HTERT RPE-1 (cell line): ENCODE data around the gene COPG1.

Experiments used
- in situ Hi-C: fragments of 300-500 bp; cut with MboI; formaldehyde crosslinking; loops from 4 replicates; pipeline ENCODE4 v1.14.3; 2020; ENCODE audit warnings: low sequenced_read_pairs

Gene COPG1

DNA sequence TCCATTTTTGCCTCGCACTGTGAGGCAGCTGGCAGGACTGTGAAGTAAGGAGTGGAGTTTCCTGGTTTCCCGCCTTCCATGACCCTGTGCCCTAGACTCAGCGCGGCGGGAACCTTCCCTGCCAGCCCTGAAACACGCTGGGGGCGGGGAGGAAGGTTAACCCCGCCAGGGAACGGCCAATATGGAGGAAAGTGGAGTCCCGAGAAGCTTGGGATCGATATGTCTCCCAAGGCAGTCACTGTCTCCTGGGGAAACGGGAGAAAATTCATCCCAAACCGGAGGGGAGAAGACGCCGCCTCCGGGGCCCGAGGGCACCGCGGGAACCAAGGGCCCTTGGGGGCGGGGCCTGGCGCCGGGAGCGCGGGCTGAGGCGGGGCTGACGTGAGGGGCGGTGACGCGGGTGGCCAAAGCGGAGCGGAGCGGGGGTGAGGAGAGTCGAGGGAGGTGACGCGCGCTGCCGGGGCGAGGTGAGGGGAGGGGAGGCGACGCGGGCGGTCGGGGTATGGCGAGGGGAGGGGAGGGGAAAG lies 29.1 kb downstream of the COPG1 start, which contains the start of gene HMCES:
Gene HMCES, plus strand, starts transcription at position 432 of the 527 bp plus-strand sequence. CDS start 863 bp downstream, outside the sequence.
- in situ Hi-C loops = no loop called here

DNA sequence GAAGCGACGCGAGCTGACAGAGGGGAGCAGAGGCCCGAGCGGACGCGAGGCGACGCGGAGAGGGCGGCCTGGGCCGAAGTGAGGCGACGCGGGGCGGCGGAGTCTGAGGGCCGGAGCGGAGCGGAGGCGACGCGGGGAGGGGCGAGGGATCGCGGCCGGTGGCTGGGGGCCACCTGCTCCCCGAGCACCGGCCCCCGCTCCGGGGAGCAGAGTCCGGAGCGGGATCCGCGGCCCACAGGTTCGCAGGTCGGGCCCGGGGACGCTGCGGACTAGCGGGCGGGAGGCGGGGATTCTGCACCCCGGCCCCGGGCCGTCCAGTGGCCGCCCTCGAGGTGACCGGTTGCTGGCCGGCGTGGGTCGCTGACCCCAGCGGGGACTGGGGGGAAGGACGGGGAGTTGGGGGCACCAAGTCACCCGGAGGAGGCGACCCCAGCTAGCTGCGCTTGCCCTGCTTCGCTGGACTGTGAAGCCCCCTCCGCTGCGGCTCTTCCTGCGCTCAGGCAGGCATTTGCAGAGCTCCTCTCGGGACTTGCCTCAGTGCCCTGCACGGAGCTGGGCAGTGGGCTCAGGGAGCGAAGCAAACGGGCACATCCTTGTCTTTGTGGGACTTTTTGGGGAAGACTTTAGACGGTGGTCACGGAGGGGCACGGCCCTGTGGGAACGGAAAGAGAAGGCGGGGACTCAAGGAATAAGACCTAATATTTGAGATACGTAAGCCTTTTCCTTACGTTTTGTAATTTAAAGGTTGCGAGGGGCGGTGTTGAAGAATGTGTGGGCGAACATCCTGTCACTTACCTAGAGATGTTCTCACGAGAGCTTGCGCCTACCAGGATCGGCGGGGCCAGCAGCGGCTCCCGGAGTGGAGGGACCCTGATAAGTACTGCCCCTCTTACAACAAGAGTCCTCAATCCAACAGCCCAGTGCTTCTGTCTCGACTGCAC lies 29.8 kb downstream of the COPG1 start:
- in situ Hi-C loops = no loop called here

GRCh38 chr3:129280183-129280582 lies 30.8 kb downstream of the COPG1 start:
- in situ Hi-C loops = no loop called here

DNA sequence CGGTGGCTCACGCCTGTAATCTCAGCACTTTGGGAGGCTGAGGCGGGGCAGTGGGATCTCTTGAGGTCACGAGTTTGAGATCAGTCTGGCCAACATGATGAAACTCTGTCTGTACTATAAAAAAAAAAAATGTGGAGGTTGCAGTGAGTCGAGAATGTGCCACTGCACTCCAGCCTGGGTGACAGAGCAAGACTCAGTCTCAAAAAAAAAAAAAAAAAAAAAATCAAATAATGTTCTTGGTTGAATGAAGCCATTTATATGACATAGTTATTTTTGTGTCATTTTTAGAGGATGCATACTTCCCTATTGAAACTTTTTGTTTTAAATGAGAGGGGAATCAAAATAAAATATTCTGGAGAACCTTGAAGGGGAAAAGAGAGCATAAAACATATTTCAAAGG lies 32.3 kb downstream of the COPG1 start:
- in situ Hi-C loops = no loop called here

DNA sequence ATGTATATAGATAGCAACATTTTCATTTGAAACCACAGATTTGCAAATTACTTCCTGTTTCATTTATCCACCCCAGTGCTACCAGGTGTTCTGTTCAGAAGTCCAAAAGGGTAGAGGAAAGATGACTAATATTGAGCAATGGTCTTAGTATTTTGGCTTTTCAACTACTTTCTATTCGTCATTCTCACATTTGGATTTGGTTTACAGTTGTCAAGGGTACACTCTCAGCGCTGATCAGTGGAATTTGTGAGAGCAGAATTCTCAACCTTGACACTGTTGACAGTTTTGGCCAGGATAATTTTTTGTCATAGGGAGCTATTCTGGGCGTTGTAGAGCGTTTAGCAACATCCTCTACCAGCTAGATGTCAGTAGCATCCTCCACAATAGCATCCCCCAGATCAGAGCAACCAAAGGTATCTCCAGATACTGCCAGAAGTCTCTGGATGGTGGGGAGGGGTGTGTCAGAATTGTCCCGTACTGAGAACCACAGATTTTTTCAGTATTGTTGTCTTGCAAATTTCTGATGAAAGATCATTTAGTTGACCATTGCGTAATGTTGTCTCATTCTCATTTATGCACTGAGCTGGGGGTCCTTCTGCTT lies 33.4 kb downstream of the COPG1 start:
- in situ Hi-C loops = no loop called here

DNA sequence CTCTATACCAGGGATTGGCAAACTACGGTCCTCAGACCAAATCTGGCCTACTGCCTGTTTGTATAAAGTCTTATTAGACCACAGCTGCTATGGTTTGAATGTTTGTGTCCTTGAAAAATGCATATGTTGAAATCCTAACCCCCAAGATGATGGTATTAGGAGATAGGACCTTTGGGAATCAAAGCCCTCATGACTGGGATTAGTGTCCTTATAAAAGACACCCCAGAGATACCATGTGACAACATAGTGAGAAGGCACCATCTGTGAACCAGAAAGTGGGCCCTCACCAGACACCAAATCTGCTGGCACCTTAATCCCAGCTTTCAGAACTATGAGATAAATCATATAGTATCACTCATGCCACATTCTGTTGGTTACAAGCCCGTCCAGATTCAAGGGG lies 36.7 kb downstream of the COPG1 start:
- in situ Hi-C loops = no loop called here

- in situ Hi-C loops = no loop called here
These were observed 39.0 kb downstream of the COPG1 start for GRCh38 chr3:129288446-129288845.

- in situ Hi-C loops = no loop called here
These were observed 40.0 kb downstream of the COPG1 start for GRCh38 chr3:129289201-129289921.

DNA sequence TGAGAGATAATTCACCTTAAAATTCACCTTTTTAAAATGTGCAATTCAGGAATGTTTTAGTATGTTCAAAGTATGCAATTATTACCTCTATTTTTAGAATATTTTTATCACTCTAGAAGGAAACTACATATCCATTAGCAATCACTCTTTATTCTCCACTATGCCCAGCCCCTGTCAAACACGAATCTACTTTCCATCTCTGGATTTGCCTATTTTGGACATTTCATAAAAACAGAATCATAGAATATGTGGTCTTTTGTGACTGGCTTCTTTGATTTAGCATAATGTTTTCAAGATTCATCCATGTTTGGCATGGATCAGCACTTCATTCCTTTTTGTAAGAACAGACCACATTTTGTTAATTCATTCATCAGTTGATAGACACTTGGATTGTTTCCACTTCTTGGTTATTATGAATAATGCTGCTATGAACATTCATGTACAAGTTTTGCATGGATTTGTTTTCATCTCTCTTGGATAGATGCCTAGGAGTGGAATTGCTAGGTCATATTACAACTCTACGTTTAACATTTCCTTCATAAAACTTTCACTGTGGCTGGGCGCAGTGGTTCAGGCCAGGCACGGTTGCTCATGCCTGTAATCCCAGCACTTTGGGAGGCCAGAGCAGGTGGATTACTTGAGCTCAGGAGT lies 42.0 kb downstream of the COPG1 start:
- in situ Hi-C loops = no loop called here

- in situ Hi-C loops = no loop called here
These were observed 45.9 kb downstream of the COPG1 start for GRCh38 chr3:129295286-129295685.

GRCh38 chr3:129304146-129304961 lies 54.9 kb downstream of the COPG1 start:
- in situ Hi-C loops = no loop called here

GRCh38 chr3:129304962-129305222 lies 55.5 kb downstream of the COPG1 start:
- in situ Hi-C loops = no loop called here

DNA sequence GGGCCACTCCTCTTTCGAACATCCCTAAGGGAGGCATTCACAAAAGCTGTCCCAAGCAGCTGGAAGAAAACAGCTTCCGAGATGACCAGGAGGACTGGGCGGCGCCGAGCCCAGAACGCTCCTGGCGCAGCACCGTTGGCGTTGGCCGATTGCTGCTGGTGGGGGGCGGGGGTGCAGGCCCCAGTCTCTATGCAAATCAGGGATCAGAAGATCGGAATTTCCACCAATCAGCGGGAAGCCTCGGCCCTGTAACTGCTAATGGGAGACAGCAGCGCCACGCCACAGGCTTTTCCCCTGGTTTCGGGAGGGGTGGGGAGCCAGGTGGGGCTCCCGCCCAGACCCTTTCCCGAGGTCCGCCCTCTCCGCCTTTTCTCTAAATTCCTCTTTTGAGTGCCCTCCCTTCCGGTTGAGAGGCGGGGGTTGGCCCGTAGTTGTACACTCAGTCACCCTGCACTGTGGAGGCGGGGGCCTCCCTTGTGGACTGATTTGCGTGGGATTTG lies 56.2 kb downstream of the COPG1 start:
- in situ Hi-C loops = no loop called here

DNA sequence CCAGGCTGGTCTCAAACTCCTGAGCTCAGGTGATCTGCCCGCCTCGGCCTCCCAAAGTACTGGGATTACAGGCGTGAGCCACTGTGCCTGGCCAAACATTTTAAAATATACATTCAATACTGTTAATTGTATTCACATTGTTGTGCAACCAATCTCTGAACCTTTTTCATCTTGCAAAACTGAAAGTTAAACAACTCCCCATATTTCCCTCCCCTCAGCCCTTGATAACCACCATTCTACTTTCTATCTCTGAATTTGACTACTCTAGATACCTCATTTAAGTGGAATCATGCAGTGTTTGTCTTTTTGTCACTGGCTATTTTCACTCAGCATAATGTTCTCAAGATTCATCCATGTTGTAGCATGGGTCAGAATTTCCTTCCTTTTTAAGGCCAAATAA lies 59.2 kb downstream of the COPG1 start:
- in situ Hi-C loops = no loop called here

GRCh38 chr3:129310111-129311011 lies 61.0 kb downstream of the COPG1 start:
- in situ Hi-C loops = no loop called here

GRCh38 chr3:129311054-129311902 lies 61.9 kb downstream of the COPG1 start:
- in situ Hi-C loops = no loop called here

DNA sequence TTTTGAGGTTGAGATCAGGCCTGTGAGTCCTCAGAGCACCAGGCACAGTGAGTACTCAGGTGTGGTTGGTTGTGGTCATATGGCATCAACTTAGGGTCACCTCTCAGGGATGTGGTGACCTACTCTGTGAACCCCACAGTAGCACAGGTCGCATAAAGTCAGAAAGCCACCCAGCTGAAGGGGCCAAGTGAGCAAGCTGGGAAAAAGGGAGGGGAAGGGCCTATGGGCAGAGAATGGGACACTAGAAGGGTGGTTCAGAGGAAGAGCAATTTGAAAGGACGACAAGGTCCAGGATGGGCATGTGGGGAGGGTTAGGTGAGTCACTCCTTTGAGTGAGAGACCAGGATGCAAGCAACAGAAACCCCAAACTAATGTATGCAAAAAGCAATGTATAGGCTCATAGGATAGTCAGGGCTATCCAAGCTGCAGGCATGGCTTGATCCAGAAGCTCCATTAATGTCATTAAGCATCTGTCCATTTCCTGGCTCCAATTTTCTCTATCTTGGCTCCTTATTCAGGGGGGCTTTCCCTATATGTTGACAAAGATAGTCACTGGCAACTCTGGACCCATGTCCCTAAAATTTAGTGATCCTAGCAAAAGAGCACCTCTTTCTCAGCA lies 62.7 kb downstream of the COPG1 start:
- in situ Hi-C loops = no loop called here
